ENCODE results near the gene LRRTM4.
"Not testable (repeated sequence)": the region's sequence is repeated elsewhere in the genome, so short reads cannot be mapped to it uniquely, and the experiment has no call there.

LRRTM4 gene

DNA sequence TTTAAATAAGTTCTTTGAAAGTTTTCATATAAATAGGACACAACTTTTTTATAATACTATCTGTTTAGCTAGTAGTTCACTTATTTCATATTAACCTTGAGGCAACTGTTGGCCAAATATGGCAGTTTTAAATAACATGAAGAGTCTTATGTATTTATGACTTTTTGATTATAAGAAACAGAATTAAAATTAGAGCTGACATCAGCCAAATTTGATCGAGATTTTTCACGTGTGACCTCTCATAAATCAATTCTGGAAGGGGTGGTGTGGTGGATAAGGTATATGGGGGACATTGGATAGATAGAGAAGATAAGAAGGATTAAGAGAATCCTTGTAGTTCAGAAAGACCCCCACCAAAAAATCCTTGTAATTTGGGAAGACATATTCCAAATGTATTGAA lies 776.6 kb downstream of the LRRTM4 start:
- no peak for DNase-seq (ENCODE audit: low read depth)

DNA sequence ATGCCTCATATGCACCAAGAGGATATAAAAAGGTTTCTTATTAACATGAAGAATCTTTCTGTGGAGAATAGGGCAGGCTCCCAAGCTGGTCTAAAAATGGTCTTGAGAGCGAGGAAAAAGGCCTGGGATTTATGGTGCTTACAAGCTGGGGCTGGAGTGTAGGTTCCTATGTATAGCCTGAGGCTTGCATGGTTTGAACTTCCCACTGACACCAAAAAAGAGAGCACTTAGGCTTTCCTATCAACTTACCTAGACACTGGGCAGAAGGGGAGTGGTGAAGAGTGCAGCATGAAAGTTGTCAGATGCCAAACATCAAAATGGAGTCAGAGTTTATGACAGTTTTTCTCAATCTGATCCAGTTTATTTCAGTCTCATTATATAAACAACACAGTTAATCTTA lies 784.6 kb downstream of the LRRTM4 start:
- no peak for DNase-seq (ENCODE audit: low read depth)

DNA sequence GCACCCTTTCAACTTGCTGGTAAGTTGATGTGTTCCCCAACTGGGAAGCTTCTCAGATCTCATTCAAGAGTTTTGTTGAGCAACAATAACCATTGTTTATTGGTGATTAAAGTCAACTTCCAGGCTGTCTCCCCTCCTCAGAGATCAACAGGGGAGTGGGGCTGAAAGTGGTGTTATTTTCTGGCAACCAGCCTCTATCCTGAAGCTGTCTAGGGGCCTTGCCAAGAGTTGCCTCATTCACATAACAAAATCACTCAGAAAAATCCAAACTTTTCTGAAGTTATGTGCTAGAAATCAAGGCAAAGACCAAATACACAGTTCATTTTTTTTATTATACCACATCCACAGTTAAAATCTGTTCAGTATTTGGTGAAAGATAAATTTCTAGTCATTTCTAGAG lies 788.4 kb downstream of the LRRTM4 start:
- DNase-seq (ENCODE audit: low read depth) = no peak

DNA sequence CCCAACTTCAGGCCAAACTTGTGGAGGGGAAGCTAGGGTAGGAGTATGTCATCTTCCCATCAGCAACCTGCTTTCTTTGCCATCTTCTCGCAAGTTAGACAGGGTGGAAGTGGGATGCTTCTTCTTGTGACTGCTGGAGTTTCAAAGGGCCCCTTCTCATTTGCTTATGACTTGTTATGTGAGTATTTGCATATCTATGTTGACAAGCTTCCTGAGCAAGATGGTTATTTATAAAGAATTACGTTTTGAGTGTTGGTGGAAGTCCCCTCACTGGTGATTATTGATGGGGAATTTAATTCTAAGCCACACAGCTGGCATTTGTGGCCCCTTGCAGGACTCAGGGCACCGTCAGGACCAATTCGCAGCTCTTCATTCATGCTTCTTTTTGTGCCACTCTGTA lies 791.0 kb downstream of the LRRTM4 start:
- DNase-seq (ENCODE audit: low read depth) = no peak

DNA sequence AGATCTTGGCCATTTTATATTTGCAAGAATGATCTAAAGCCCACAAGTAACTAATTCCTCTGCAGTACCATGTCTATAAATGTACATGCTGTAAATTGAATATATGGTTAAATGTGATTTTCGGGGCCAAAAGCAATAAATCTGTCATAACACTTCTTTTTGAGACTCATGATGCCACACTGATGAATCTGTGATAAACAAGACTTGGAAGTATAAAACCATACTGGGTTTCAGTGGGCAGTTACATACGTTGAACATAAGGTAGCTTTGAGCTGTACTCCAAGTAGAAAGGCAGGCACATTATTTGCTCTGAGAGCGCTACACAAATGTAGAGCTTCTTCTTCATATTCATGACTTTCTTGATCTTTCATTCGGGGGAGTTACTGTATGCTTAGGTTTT lies 792.2 kb downstream of the LRRTM4 start:
- DNase-seq (ENCODE audit: low read depth) = no peak

DNA sequence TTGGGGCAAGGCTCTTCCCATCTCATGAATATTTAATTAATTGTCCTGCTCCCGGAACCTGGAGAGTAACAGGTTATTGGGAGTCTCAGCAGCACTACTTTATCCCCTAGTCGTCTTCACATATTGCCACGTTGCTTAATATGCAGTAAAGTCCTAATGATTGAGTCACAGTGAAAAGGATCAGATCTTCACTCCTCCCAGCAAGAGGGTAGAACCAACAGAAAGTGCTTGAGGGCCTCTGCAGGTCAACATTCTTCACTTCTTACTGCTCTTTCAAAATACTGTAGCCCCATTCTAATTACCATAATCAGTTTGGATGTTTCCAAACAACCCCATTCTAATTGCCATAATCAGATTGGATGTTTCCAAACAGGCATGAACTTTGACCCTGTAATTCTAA lies 801.0 kb downstream of the LRRTM4 start:
- peak; percentile 0 for DNase-seq (ENCODE audit: low read depth)

DNA sequence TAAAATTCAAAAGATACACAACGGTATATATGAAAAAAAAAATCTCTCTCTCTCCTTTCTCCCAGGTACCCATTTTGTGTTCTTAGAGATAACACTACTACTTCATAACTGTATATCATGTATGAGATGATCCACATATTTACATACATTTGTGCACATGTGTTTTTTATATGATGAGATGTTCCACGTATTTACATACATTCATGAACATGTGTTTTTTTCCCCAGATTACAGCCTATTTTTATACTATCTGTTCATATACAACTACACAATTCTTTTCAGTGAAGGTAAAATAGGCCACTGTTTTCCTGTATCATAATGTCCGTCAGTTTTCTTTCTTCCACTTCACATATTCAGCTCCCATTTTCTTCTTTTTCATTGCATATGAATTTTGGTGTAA lies 808.9 kb downstream of the LRRTM4 start:
- no peak for DNase-seq (ENCODE audit: low read depth)

DNA sequence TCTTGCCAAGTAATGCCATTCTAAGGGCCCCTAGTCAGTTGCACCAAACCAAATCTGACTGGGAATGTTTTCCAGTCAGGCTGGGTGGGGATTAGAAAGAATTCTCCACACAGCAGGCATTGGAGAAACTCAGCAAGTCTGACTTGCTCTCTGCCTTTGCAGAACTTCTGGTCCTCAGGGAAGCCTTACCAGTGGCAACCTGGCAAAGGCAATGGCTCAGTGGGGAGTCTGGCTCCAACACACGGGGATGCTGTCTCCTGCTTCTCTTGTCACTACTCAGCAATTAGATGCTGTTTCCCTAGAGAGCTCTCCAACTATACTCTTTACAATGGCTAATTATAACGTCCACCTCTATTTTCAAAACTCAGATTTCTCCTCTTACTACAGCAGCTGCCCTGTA lies 810.7 kb downstream of the LRRTM4 start:
- DNase-seq (ENCODE audit: low read depth) = no peak

DNA sequence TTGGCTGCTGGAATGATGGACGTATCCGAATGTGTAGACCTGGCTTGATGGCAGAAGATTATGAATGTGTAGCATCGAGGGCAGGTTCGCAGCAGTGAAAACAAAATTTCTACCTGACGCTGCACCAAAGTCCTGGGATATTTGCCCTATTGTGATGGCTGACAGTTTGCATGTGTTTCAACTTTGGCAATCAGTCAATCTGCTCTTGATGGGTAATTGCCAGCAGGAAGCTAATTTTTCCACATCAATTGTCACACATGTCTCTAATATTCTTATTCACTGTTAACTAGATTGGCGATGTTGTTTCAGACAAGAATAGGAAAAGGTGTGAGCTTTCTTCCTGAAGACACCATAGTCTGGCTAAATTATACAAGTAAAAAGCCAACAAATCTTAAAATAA lies 821.3 kb downstream of the LRRTM4 start:
- no peak for DNase-seq (ENCODE audit: low read depth)

DNA sequence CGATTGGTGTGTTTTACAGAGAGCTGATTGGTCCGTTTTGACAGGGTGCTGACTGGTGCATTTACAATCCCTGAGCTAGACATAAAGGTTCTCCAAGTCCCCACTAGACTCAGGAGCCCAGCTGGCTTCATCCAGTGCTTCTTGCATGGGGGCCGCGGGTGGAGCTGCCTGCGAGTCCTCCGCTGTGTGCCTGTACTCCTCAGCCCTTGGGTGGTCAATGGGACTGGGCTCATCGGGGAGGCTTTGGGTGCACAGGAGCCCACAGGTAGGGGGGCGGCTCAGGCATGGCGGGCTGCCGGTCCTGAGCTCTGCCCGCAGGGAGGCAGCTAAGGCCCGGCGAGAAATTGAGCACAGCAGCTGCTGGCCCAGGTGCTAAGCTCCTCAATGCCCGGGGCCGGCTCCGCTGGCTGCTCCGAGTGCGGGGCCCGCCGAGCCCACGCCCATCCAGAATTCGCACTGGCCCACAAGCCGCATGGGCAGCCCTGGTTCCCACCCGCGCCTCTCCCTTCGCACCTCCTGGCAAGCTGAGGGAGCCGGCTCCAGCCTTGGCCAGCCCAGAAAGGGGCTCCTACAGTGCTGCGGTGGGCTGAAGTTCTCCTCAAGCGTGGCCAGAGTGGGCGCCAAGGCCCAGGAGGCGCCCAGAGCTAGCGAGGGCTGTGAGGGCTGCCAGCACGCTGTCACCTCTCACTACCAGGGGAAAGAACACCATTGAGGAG lies 824.0 kb downstream of the LRRTM4 start:
- not testable (repeated sequence) for DNase-seq (ENCODE audit: low read depth)

Data from iris pigment epithelial cell (primary cell).